PC-9 (cell line): Measurements from ENCODE around the gene GRM1. TPM values are rescaled to one million over a fixed set of nuclear protein-coding genes. Genes with fewer than 3 reads are reported as not detected.

Experiments
- BruUV-seq: library from RNA; stranded (reverse); fragments of 400-500 nt; replicated peaks from 2 replicates; lab custom pipeline; 2021; lab: Mats Ljungman, UMichigan
- CTCF ChIA-PET: fragments of 300-600 bp; sonication (Branson Sonifier 250); formaldehyde crosslinking; loops from one replicate; lab custom pipeline; 2022; ENCODE audit warnings: antibody characterized with exemption; lab: Charles Lee
- POLR2A ChIA-PET: fragments of 300-600 bp; sonication (Branson Sonifier 250); formaldehyde crosslinking; loops from one replicate; lab custom pipeline; 2022; ENCODE audit warnings: antibody characterized with exemption; ENCODE audit not compliant: unreplicated experiment; lab: Charles Lee
- DNase-seq, 2 experiments: peaks; one replicate each; pipeline versions ENCODE4 v3.0.0 to v3.0.0-alpha.2; 2015 to 2022; ENCODE audit warnings: mixed read lengths in 1 of 2
- H2AFZ ChIP-seq: fragments of 200-600 bp; sonication (generic); 2 replicates; pipeline ENCODE4 v1.8.1; 2017; ENCODE audit warnings: antibody characterized with exemption
- H3F3A ChIP-seq: fragments of 200-600 bp; sonication (generic); 2 replicates; pipeline ENCODE4 v1.8.1; 2017; ENCODE audit warnings: antibody characterized with exemption, mild to moderate bottlenecking, low read depth; ENCODE audit not compliant: insufficient read depth
- H3K27ac ChIP-seq: fragments of 200-600 bp; sonication (generic); 2 replicates; pipeline ENCODE4 v1.6.1; 2016; ENCODE audit warnings: mixed run types
- H3K27me3 ChIP-seq: fragments of 200-600 bp; sonication (generic); 2 replicates; pipeline ENCODE4 v1.6.1; 2016; ENCODE audit warnings: low read depth, mixed run types; ENCODE audit not compliant: insufficient read depth
- H3K36me3 ChIP-seq: fragments of 200-600 bp; sonication (generic); 2 replicates; pipeline ENCODE4 v1.6.1; 2016; ENCODE audit warnings: low read depth, mixed run types
- H3K4me1 ChIP-seq: fragments of 200-600 bp; sonication (generic); replicated peaks from 2 replicates; pipeline ENCODE4 v1.6.1; 2016; ENCODE audit warnings: mixed run types; ENCODE audit not compliant: insufficient read depth
- H3K4me2 ChIP-seq: fragments of 200-600 bp; sonication (generic); 2 replicates; pipeline ENCODE4 v1.6.1; 2017; ENCODE audit warnings: mixed run types
- H3K4me3 ChIP-seq: fragments of 200-600 bp; sonication (generic); 2 replicates; pipeline ENCODE4 v1.6.1; 2016; ENCODE audit warnings: mixed run types
- H3K79me2 ChIP-seq: fragments of 200-600 bp; sonication (generic); 2 replicates; pipeline ENCODE4 v1.6.1; 2017; ENCODE audit warnings: low read depth, mixed run types
- H3K9me2 ChIP-seq: fragments of 200-600 bp; sonication (generic); 2 replicates; pipeline ENCODE4 v1.8.1; 2017; ENCODE audit warnings: mild to moderate bottlenecking; ENCODE audit not compliant: insufficient read depth
- H3K9me3 ChIP-seq: fragments of 200-600 bp; sonication (generic); 2 replicates; pipeline ENCODE4 v1.8.1; 2016; ENCODE audit warnings: low read depth; ENCODE audit not compliant: insufficient read depth
- H4K20me1 ChIP-seq: fragments of 200-600 bp; sonication (generic); 2 replicates; pipeline ENCODE4 v1.8.1; 2017; ENCODE audit not compliant: insufficient read depth
- CTCF ChIP-seq: fragments of 200-600 bp; sonication (generic); conservative IDR thresholded peaks from 2 replicates; pipeline ENCODE4 v1.6.1; 2017; ENCODE audit warnings: mixed run types, antibody characterized with exemption, mild to moderate bottlenecking, moderate library complexity
- EZH2 ChIP-seq: fragments of 200-600 bp; sonication (generic); IDR thresholded peaks from 2 replicates; pipeline ENCODE4 v1.8.0; 2017; ENCODE audit warnings: antibody characterized with exemption, low read depth
- intact Hi-C: fragments of 100-400 bp; cut with micrococcal nuclease; formaldehyde crosslinking; loops from one replicate; pipeline ENCODE4 v1.10.0; 2022; ENCODE audit not compliant: unreplicated experiment
- total RNA-seq: library from RNA; stranded (reverse); gene quantifications from 2 replicates; pipeline ENCODE4 v1.2.3, GENCODE V29; 2021

Gene GRM1
- total RNA-seq, 1 experiment from 2014 or later: 0.26 TPM

GRCh38 chr6:146426516-146426915 lies 397.7 kb downstream of the GRM1 start:
- BruUV-seq: no TSS peak
- H3K79me2 ChIP-seq: no peaks in the 10 kb centered on the region
- no peaks in the 10 kb centered on the region for H4K20me1 ChIP-seq
- H3K4me3 ChIP-seq: no peak overlapping the region
- TF ChIP-seq CTCF (no peak), EZH2 (no peak)
- intact Hi-C loops: no loop called here
- no peaks in the 10 kb centered on the region for H3K36me3 ChIP-seq
- no peaks in the 10 kb centered on the region for H3K27me3 ChIP-seq
- no peak for DNase-seq
- no peak overlapping the region for H3K27ac ChIP-seq
- H3F3A ChIP-seq: no peaks in the 10 kb centered on the region
- no peak overlapping the region for H3K4me2 ChIP-seq
- no peaks in the 10 kb centered on the region for H3K4me1 ChIP-seq
- CTCF ChIA-PET: no interaction called here
- no peaks in the 10 kb centered on the region for H3K9me3 ChIP-seq
- POLR2A ChIA-PET: no interaction called here
- no peaks in the 10 kb centered on the region for H3K9me2 ChIP-seq
- H2AFZ ChIP-seq: no peak overlapping the region

- Histone ChIP-seq H3K4me3 (no peak overlapping the region), H3K27ac (no peak overlapping the region), H2AFZ (no peak overlapping the region), H3K79me2 (no peaks in the 10 kb centered on the region), H3K27me3 (no peaks in the 10 kb centered on the region), H3K4me1 (no peaks in the 10 kb centered on the region), H3K9me3 (no peaks in the 10 kb centered on the region), H3K9me2 (no peaks in the 10 kb centered on the region), H3K36me3 (no peaks in the 10 kb centered on the region), H3K4me2 (no peak overlapping the region), H3F3A (no peaks in the 10 kb centered on the region), H4K20me1 (no peaks in the 10 kb centered on the region)
- intact Hi-C loops: no loop called here
- DNase-seq: no peak
- no peak for TF ChIP-seq CTCF
- no peak for TF ChIP-seq EZH2
- BruUV-seq: no TSS peak
- CTCF ChIA-PET: no interaction called here
- POLR2A ChIA-PET: no interaction called here
Measured at GRCh38 chr6:146429831-146430230, 401.0 kb downstream of the GRM1 start.

- no peak overlapping the region for H2AFZ ChIP-seq
- TF ChIP-seq EZH2 (no peak), CTCF (no peak)
- no peak overlapping the region for H3K4me2 ChIP-seq
Measured at GRCh38 chr6:146433881-146434731, 405.2 kb downstream of the GRM1 start.

More at GRCh38 chr6:146433881-146434731, 405.2 kb downstream of the GRM1 start:
- no peaks in the 10 kb centered on the region for H3K4me1 ChIP-seq
- ChIA-PET POLR2A (no interaction called here), CTCF (interaction anchor here (0.6 kb wide), 1 partner anchor 505 kb away, joined by 3 read pairs; no protein-coding TSS in a partner anchor)
- H3K36me3 ChIP-seq: no peaks in the 10 kb centered on the region
- no TSS peak for BruUV-seq
- intact Hi-C loops: no loop called here
- H3K9me2 ChIP-seq: no peaks in the 10 kb centered on the region
- no peaks in the 10 kb centered on the region for H3F3A ChIP-seq
- no peaks in the 10 kb centered on the region for H3K27me3 ChIP-seq
- H3K27ac ChIP-seq: no peak overlapping the region
- no peak overlapping the region for H3K4me3 ChIP-seq
- no peaks in the 10 kb centered on the region for H3K9me3 ChIP-seq
- H4K20me1 ChIP-seq: no peaks in the 10 kb centered on the region
- H3K79me2 ChIP-seq: no peaks in the 10 kb centered on the region
- DNase-seq: no peak
